ENCODE data around the gene SH3GLB2. TPM values are rescaled to one million over a fixed set of nuclear protein-coding genes. Genes with fewer than 3 reads are reported as not detected.

SH3GLB2 gene
- total and polyA plus RNA-seq, 4 donors: 5.0 to 26.9 (median 18.3) TPM

DNA sequence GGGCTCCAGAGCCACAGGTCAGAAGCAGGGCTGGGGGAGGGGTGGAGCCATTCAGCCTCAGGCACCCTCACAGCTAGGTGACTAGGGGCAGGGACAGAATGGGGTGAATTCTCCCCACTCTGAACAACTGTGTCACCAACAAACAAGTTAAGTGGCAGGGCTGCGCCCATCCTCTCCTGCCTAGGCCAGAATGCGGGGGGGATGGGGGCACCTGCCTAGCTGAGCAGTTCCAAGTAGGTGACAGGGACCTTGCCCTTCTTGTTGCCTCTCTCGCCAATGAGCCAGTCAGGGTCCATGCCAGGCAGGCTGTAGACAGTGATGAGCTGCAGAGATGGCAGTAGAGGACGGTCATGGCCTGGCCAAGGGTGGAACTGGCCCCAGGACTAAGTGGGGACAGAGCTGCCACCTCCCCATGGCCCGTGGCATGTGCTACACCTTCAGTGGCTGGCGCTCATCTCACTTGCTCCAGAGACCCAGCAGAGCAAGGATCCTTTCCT, 19.6 kb downstream of the SH3GLB2 start:
- 80% methylated on average over 6 of the region's 6 CpGs for WGBS
- Histone ChIP-seq H3K9ac (ENCODE audit: low read depth in 1 of 2, low read length in 2 of 2) (no peak overlapping the region), H3K36me3 (ENCODE audit: control insufficient read depth in 4 of 4, insufficient read depth in 3 of 4, low read depth in 1 of 4, low read length in 3 of 4) (peaks cover 0 to 24% (median 7%) of the 10 kb centered on the region in 4 donors), H3K4me3 (ENCODE audit: low read depth in 1 of 3, low read length in 3 of 3) (no peak overlapping the region), H3K27ac (ENCODE audit: low read depth in 1 of 2, low read length in 2 of 2) (no peak overlapping the region), H3K4me1 (ENCODE audit: control insufficient read depth in 4 of 4, insufficient read depth in 4 of 4, low read length in 3 of 4) (peaks cover 0 to 11% (median 3%) of the 10 kb centered on the region in 4 donors), H3K9me3 (ENCODE audit: control insufficient read depth in 4 of 4, low read length in 3 of 4) (no peaks in the 10 kb centered on the region), H3K27me3 (ENCODE audit: control insufficient read depth in 4 of 4, insufficient read depth in 4 of 4, low read length in 3 of 4) (no peaks in the 10 kb centered on the region)
- TF ChIP-seq FOXA2 (IDR thresholded peaks at IDR 0.05) (no peak), REST (IDR thresholded peaks at IDR 0.05) (no peak), NR2F2 (IDR thresholded peaks at IDR 0.05) (no peak), HNF4G (IDR thresholded peaks at IDR 0.05) (no peak), RXRA (IDR thresholded peaks at IDR 0.05) (no peak)
- TF ChIP-seq, protein P1, sequence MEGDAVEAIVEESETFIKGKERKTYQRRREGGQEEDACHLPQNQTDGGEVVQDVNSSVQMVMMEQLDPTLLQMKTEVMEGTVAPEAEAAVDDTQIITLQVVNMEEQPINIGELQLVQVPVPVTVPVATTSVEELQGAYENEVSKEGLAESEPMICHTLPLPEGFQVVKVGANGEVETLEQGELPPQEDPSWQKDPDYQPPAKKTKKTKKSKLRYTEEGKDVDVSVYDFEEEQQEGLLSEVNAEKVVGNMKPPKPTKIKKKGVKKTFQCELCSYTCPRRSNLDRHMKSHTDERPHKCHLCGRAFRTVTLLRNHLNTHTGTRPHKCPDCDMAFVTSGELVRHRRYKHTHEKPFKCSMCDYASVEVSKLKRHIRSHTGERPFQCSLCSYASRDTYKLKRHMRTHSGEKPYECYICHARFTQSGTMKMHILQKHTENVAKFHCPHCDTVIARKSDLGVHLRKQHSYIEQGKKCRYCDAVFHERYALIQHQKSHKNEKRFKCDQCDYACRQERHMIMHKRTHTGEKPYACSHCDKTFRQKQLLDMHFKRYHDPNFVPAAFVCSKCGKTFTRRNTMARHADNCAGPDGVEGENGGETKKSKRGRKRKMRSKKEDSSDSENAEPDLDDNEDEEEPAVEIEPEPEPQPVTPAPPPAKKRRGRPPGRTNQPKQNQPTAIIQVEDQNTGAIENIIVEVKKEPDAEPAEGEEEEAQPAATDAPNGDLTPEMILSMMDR (IDR thresholded peaks at IDR 0.05; ENCODE audit: low read depth, low read length, missing input control): no peak
- TF ChIP-seq, protein P2, sequence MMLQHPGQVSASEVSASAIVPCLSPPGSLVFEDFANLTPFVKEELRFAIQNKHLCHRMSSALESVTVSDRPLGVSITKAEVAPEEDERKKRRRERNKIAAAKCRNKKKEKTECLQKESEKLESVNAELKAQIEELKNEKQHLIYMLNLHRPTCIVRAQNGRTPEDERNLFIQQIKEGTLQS (IDR thresholded peaks at IDR 0.05): no peak
- DNase-seq (ENCODE audit: low spot score): no peak

DNA sequence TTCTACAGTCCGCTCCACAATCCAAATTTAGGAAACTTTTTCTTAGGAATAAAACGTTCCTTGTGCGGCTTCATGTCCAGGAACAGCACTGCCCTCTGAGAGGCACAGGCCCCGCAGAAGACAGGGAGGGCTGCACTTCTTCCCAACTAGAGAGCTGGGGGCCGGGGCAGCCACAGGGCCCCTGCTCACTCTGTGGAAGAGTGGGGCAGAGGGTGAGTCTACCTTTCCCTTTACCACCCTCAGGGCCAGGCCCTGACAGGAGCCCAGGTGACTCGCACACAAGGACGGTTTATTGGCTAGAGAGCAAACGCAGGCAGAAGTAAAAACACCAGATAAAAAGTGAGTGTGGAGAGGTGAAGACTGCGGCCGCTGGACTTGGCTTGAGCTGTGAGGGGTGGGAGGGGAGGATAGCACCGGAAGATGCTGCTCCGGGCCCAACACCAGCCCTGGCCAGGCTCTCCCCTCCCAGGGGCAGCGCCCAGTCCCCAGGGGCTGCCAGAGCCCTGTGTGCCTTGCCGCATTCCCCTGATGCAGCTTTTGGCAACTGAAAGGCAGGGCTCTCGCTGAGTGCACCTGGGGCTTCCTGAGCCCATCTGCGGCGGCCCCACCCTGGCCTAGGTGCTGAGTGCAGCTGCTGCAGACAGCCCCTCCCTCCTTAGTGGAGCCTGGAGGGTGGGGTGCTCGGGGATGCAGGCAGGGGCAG, 20.2 kb downstream of the SH3GLB2 start:
- Histone ChIP-seq H3K4me3 (ENCODE audit: low read depth in 1 of 3, low read length in 3 of 3) (no peak overlapping the region), H3K4me1 (ENCODE audit: control insufficient read depth in 4 of 4, insufficient read depth in 4 of 4, low read length in 3 of 4) (peaks cover 0 to 11% (median 3%) of the 10 kb centered on the region in 4 donors), H3K27me3 (ENCODE audit: control insufficient read depth in 4 of 4, insufficient read depth in 4 of 4, low read length in 3 of 4) (no peaks in the 10 kb centered on the region), H3K9ac (ENCODE audit: low read depth in 1 of 2, low read length in 2 of 2) (no peak overlapping the region), H3K27ac (ENCODE audit: low read depth in 1 of 2, low read length in 2 of 2) (no peak overlapping the region), H3K36me3 (ENCODE audit: control insufficient read depth in 4 of 4, insufficient read depth in 3 of 4, low read depth in 1 of 4, low read length in 3 of 4) (peaks cover 4 to 24% (median 11%) of the 10 kb centered on the region in 4 donors), H3K9me3 (ENCODE audit: control insufficient read depth in 4 of 4, low read length in 3 of 4) (no peaks in the 10 kb centered on the region)
- 92% methylated on average over 18 of the region's 18 CpGs for WGBS
- DNase-seq (ENCODE audit: low spot score): no peak
- TF ChIP-seq JUND (IDR thresholded peaks at IDR 0.05): no peak
- no peak for TF ChIP-seq ZBTB33 (IDR thresholded peaks at IDR 0.05)
- no peak for TF ChIP-seq HNF4A (conservative IDR thresholded peaks at IDR 0.05)
- TF ChIP-seq, protein P2 (IDR thresholded peaks at IDR 0.05): no peak
- TF ChIP-seq REST (IDR thresholded peaks at IDR 0.05): no peak
- TF ChIP-seq, protein P1 (IDR thresholded peaks at IDR 0.05; ENCODE audit: low read depth, low read length, missing input control): no peak
- TF ChIP-seq RXRA (IDR thresholded peaks at IDR 0.05): no peak
- no peak for TF ChIP-seq FOXA1 (IDR thresholded peaks at IDR 0.05)
- TF ChIP-seq GABPA (IDR thresholded peaks at IDR 0.05 in 1 of 2, conservative IDR thresholded peaks at IDR 0.05 in 1 of 2): no peak
- TF ChIP-seq YY1 (IDR thresholded peaks at IDR 0.05): no peak
- no peak for TF ChIP-seq NR2F2 (IDR thresholded peaks at IDR 0.05)
- no peak for TF ChIP-seq HNF4G (IDR thresholded peaks at IDR 0.05)
- TF ChIP-seq TAF1 (conservative IDR thresholded peaks at IDR 0.05): no peak
- no peak for TF ChIP-seq FOXA2 (IDR thresholded peaks at IDR 0.05)
- TF ChIP-seq EGR1 (IDR thresholded peaks at IDR 0.05; ENCODE audit: low read depth in 2 of 2): no peak
- no peak for TF ChIP-seq SP1 (IDR thresholded peaks at IDR 0.05)

All from liver (tissue), 9 donors.